Spleen (tissue), 11 donors: ENCODE data around the gene POLN. TPM values are rescaled to one million over a fixed set of nuclear protein-coding genes. Genes with fewer than 3 reads are reported as not detected.

Experiments
- DNase-seq: peaks from one replicate; pipeline ENCODE4 v3.0.0-alpha.2; 2020
- H3K27ac ChIP-seq, 8 donors: fragments of 200-600 bp; sonication (generic) in 7 of 8; 1 replicate in 4 of 8; 2 replicates in 4 of 8; pipeline versions ENCODE4 v1.5.0 to v1.8.0; 2016 to 2021; ENCODE audit warnings: inconsistent platforms in 4 of 8, mild to moderate bottlenecking in 4 of 8, moderate library complexity in 1 of 8
- H3K27me3 ChIP-seq, 7 donors: fragments of 200-600 bp; sonication (generic) in 6 of 7; replicated peaks in 1 of 7; 1 replicate in 4 of 7; 2 replicates in 3 of 7; pipeline versions ENCODE4 v1.5.0 to v1.8.0; 2016 to 2021; ENCODE audit warnings: inconsistent platforms in 3 of 7, mild to moderate bottlenecking in 1 of 7
- H3K36me3 ChIP-seq, 6 donors: fragments of 200-600 bp; sonication (generic) in 5 of 6; 1 replicate in 4 of 6; 2 replicates in 2 of 6; pipeline versions ENCODE4 v1.5.0 to v1.8.0; 2016 to 2021; ENCODE audit warnings: inconsistent platforms in 2 of 6
- H3K4me1 ChIP-seq, 6 donors: fragments of 200-600 bp; sonication (generic) in 5 of 6; 1 replicate in 3 of 6; 2 replicates in 3 of 6; pipeline versions ENCODE4 v1.5.0 to v1.8.0; 2016 to 2021; ENCODE audit warnings: inconsistent platforms in 3 of 6
- H3K4me3 ChIP-seq, 8 donors: fragments of 200-600 bp; sonication (generic) in 7 of 8; 1 replicate in 4 of 8; 2 replicates in 4 of 8; pipeline versions ENCODE4 v1.5.0 to v1.8.0; 2016 to 2021; ENCODE audit warnings: inconsistent platforms in 4 of 8, mild to moderate bottlenecking in 4 of 8, moderate library complexity in 2 of 8
- H3K9me3 ChIP-seq, 8 donors: fragments of 200-600 bp; sonication (generic) in 7 of 8; 1 replicate in 4 of 8; 2 replicates in 4 of 8; pipeline versions ENCODE4 v1.5.0 to v1.8.0; 2016 to 2021; ENCODE audit warnings: inconsistent platforms in 4 of 8
- POLR2A ChIP-seq, 3 donors: fragments of 450-650 bp; IDR thresholded peaks; one replicate each; pipeline ENCODE4 v1.5.1; 2017; ENCODE audit warnings: antibody characterized with exemption in 3 of 3, mild to moderate bottlenecking in 1 of 3
- POLR2AphosphoS5 ChIP-seq, 3 donors: sonication (generic); formaldehyde crosslinking; IDR thresholded peaks; one replicate each; pipeline ENCODE4 v1.5.1; 2017; ENCODE audit warnings: antibody characterized with exemption in 3 of 3
- WGBS, 5 donors: extraction: QIAGEN DNeasy Blood & Tissue Kit in 3 of 5; methylation state at CpG; one replicate each; pipeline versions ENCODE4 v1.1.5 to v1.1.7; 2013 to 2018; 5-methylcytosine and 5-hydroxymethylcytosine counted together
- intact Hi-C: fragments of 100-400 bp; cut with DNase I; formaldehyde crosslinking; loops from one replicate; pipeline ENCODE4 v1.15.0; 2023; ENCODE audit warnings: low total_unique reads
- polyA plus RNA-seq, 3 donors: library from polyadenylated mRNA; stranded (reverse); fragments of 200-250 nt; gene quantifications; one replicate each; pipeline ENCODE4 v1.2.1, GENCODE V29; 2013
- total RNA-seq, 7 donors: library from RNA; depleted of rRNA in 3 of 7; stranded (reverse); fragments of >200 nt in 3 of 7; fragmentation: NEBNext Ultra II Directional in 4 of 7; extraction: Animal tissue kit (Norgen Biotek cat#: 25700) in 4 of 7; gene quantifications; one replicate each; pipeline versions ENCODE4 v1.1.0 to v1.2.1, GENCODE V29; 2016 to 2021
- TF ChIP-seq, protein P1 (sequence below), 11 experiments: fragments of 200-600 bp in 7 of 11; fragments of 450-650 bp in 4 of 11; sonication (generic) in 4 of 11; IDR thresholded peaks in 8 of 11; conservative IDR thresholded peaks in 3 of 11; 1 replicate in 7 of 11; 2 replicates in 4 of 11; pipeline versions ENCODE4 v1.4.0 to v1.8.0; 2016 to 2021; ENCODE audit warnings: antibody characterized with exemption in 11 of 11, inconsistent platforms in 4 of 11, mild to moderate bottlenecking in 1 of 11
- donor health status: healthy with polysubstance abuse.
- donor health status: DM: no; HTN: no; CAD: no; lungs with moderate emphysema.
- donor health status: DM: no; HTN: no; CAD: no.
- donor health status: Bipolar disorder and iron deficiency.
- donor health status: healthy.
- donor health status: DM: no; HTN: no; CAD: no.
- donor health status: DM: yes; HTN: yes; CAD: no.

Gene POLN
- total and polyA plus RNA-seq, 10 donors, result 1.2 to 3.5 (median 2.5) TPM

DNA sequence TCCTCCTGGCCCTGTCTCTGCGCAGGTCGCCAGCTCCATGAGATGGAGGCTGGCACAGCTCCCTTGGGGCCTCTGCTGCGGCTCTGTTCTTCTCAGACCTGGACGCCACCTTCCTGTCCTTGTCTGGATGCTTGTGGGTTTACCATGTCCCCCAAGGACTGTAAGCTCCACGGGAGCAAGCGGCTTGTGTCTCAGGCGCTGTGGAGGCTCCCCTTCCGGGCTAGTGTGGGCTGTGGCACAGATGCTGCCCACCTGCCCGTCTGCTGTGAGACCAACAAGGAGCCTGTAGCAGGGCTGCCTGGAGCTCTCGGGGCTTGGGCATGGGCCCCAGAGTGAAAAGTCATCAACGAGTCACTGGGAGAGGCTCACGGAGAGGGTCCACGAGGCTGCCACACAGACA is 157.6 kb downstream of the POLN start:
- Histone ChIP-seq H3K9me3 (peaks cover 0 to 13% (median 6%) of the 10 kb centered on the region in 8 donors), H3K4me1 (no peaks in the 10 kb centered on the region), H3K36me3 (no peaks in the 10 kb centered on the region), H3K27ac (no peak overlapping the region), H3K4me3 (no peak overlapping the region), H3K27me3 (no peaks in the 10 kb centered on the region)
- 79 to 90% (median 89%) methylated on average over 11 to 13 of the region's 13 CpGs for WGBS, 5 donors
- TF ChIP-seq, protein P1, sequence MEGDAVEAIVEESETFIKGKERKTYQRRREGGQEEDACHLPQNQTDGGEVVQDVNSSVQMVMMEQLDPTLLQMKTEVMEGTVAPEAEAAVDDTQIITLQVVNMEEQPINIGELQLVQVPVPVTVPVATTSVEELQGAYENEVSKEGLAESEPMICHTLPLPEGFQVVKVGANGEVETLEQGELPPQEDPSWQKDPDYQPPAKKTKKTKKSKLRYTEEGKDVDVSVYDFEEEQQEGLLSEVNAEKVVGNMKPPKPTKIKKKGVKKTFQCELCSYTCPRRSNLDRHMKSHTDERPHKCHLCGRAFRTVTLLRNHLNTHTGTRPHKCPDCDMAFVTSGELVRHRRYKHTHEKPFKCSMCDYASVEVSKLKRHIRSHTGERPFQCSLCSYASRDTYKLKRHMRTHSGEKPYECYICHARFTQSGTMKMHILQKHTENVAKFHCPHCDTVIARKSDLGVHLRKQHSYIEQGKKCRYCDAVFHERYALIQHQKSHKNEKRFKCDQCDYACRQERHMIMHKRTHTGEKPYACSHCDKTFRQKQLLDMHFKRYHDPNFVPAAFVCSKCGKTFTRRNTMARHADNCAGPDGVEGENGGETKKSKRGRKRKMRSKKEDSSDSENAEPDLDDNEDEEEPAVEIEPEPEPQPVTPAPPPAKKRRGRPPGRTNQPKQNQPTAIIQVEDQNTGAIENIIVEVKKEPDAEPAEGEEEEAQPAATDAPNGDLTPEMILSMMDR (IDR thresholded peaks at IDR 0.05 in 8 of 11, conservative IDR thresholded peaks at IDR 0.05 in 3 of 11), result no peak
- TF ChIP-seq POLR2A (IDR thresholded peaks at IDR 0.05) (no peak), POLR2AphosphoS5 (IDR thresholded peaks at IDR 0.05) (no peak)
- peak; percentile 60 for DNase-seq
- intact Hi-C loops, result no loop called here

DNA sequence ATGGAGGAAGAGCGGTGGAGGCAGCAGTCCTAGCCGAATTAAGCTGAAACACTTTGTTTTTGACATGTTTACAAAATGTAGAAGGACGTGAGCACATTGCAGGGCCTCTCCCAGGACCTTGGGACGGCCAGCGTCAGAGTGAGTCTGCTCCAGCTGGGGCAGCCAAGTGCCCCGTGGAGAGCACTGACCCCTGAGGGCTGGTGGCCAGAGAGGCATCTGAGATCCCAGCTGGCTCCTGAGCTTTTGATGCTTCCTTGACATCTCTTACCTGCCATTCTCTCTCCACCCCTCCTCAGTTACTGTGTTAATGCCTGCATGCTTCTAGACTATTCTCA is 158.1 kb downstream of the POLN start:
- Histone ChIP-seq H3K9me3 (peaks cover 0 to 13% (median 6%) of the 10 kb centered on the region in 8 donors), H3K4me3 (no peak overlapping the region), H3K27ac (no peak overlapping the region), H3K27me3 (no peaks in the 10 kb centered on the region), H3K36me3 (no peaks in the 10 kb centered on the region), H3K4me1 (no peaks in the 10 kb centered on the region)
- WGBS, 5 donors, result 64 to 79% (median 73%) methylated on average over 6 of the region's 6 CpGs
- intact Hi-C loops, result no loop called here
- TF ChIP-seq, protein P1 (IDR thresholded peaks at IDR 0.05 in 8 of 11, conservative IDR thresholded peaks at IDR 0.05 in 3 of 11), result no peak
- peak in 1 of 3 donors; percentile 32 for TF ChIP-seq POLR2AphosphoS5 (IDR thresholded peaks at IDR 0.05)
- no peak for TF ChIP-seq POLR2A (IDR thresholded peaks at IDR 0.05)
- DNase-seq, result peak; percentile 47

DNA sequence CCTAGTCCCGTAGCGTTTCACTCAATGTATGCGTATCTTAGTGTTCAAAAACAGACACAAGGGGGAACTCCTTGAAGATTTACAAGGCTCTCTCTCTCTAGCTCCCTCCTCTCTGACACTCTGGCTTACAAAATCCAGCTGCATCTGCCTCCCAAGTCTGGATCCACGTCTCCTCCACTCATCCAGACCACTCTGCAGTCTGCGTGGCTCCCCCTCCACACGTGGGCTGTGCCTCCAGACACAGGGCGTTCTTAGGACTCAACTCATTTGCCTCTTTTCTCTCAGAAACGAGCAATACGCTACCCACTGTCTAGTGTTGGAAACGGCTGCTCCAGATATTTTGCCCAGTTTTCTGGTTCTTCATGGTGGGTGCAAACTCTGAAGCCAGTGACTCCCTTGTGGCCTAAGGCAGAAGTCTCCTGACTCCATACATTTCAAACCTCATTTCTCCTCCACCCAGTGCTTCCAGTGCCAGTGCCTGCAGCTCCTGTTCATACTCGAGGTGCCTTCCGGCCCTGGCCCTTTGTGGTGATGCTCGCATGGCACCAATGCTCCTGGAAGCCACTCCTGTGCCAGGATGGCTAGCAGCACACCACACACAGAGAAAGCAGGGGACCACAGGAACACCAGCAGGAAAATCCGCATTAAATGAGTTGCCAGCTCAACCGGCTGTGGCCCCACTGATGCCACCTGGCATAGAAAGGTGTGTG is 158.7 kb downstream of the POLN start:
- TF ChIP-seq POLR2A (IDR thresholded peaks at IDR 0.05) (no peak), POLR2AphosphoS5 (IDR thresholded peaks at IDR 0.05) (peak in 1 of 3 donors; percentile 34)
- intact Hi-C loops, result no loop called here
- WGBS, 5 donors, result 68 to 88% (median 83%) methylated on average over 15 of the region's 15 CpGs

DNA sequence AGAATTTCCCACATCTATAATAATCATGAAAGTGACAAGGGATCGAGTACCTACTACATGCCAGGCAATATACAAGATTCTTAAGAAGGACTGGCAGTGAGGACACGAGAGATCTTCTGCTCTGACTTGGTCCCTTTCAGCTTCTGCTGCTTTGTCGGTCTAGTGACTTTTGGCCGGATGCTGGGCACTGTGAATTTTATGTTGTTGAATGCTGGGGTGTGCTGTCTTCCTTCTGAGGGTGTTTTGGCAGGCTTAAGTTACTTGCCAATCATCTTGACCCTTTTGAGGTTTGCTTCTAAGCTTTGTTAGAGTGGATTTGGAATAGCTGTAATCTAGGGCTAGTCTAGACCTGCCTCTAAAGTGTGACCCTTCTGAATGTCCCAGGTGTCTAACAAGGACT is 159.3 kb downstream of the POLN start:
- H3K4me1 ChIP-seq, result no peaks in the 10 kb centered on the region
- H3K27ac ChIP-seq, result no peak overlapping the region
- intact Hi-C loops, result no loop called here
- H3K36me3 ChIP-seq, result no peaks in the 10 kb centered on the region
- 74 to 91% (median 86%) methylated on average over 4 of the region's 4 CpGs for WGBS, 5 donors
- DNase-seq, result peak; percentile 37
- TF ChIP-seq POLR2A (IDR thresholded peaks at IDR 0.05) (no peak), POLR2AphosphoS5 (IDR thresholded peaks at IDR 0.05) (no peak)
- TF ChIP-seq, protein P1 (IDR thresholded peaks at IDR 0.05 in 8 of 11, conservative IDR thresholded peaks at IDR 0.05 in 3 of 11), result no peak
- H3K9me3 ChIP-seq, result peaks cover 0 to 12% (median 5%) of the 10 kb centered on the region in 8 donors
- no peak overlapping the region for H3K4me3 ChIP-seq
- H3K27me3 ChIP-seq, result no peaks in the 10 kb centered on the region

More for the DNA sequence above, 158.7 kb downstream of the POLN start:
- DNase-seq, result peak; percentile 39
- Histone ChIP-seq H3K4me3 (no peak overlapping the region), H3K36me3 (no peaks in the 10 kb centered on the region), H3K9me3 (peaks cover 0 to 13% (median 6%) of the 10 kb centered on the region in 8 donors), H3K27me3 (no peaks in the 10 kb centered on the region), H3K4me1 (no peaks in the 10 kb centered on the region), H3K27ac (no peak overlapping the region)
